22Rv1 (cell line): ENCODE data around the gene C6orf15.

Experiments
- ZFX ChIP-seq: fragments of 450-650 bp; IDR thresholded peaks from 2 replicates; pipeline ENCODE4 v1.6.1; 2017; ENCODE audit warnings: antibody characterized with exemption, borderline replicate concordance
- TF ChIP-seq, protein P1 (sequence below): fragments of 450-650 bp; IDR thresholded peaks from 2 replicates; pipeline ENCODE4 v1.5.1; 2017; ENCODE audit warnings: mild to moderate bottlenecking

DNA sequence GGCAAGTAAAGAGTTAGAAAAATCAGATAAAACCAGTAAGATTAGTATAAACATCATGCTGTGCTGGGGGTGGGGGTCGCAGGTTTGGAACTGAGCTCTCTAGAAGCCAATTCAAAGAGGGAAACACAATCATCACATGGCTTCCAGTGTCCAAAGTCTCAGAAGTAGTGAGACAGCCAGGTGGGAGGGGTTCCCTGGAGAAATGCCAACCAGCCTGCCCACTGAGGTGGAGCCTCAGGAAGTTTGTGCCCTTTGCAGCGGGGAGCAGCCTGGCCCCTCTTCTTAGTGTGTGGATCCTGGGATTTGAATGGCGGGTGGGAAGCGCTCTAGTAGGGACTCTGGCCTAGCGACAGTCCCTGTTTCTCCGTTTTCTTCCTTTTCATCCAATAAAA lies 21.4 kb downstream of the C6orf15 start:
- TF ChIP-seq, protein P1, sequence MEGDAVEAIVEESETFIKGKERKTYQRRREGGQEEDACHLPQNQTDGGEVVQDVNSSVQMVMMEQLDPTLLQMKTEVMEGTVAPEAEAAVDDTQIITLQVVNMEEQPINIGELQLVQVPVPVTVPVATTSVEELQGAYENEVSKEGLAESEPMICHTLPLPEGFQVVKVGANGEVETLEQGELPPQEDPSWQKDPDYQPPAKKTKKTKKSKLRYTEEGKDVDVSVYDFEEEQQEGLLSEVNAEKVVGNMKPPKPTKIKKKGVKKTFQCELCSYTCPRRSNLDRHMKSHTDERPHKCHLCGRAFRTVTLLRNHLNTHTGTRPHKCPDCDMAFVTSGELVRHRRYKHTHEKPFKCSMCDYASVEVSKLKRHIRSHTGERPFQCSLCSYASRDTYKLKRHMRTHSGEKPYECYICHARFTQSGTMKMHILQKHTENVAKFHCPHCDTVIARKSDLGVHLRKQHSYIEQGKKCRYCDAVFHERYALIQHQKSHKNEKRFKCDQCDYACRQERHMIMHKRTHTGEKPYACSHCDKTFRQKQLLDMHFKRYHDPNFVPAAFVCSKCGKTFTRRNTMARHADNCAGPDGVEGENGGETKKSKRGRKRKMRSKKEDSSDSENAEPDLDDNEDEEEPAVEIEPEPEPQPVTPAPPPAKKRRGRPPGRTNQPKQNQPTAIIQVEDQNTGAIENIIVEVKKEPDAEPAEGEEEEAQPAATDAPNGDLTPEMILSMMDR, result no peak
- TF ChIP-seq ZFX, result no peak
